GM21723 (cell line): ENCODE measurements around the gene AGTR1.

ENCODE experiments used
- ATAC-seq: cut with Tn5 transposase; IDR thresholded peaks from one replicate; pipeline ENCODE4 v1.9.1; 2021; ENCODE audit warnings: mild to moderate bottlenecking, moderate library complexity; ENCODE audit not compliant: unreplicated experiment

The AGTR1 gene

DNA sequence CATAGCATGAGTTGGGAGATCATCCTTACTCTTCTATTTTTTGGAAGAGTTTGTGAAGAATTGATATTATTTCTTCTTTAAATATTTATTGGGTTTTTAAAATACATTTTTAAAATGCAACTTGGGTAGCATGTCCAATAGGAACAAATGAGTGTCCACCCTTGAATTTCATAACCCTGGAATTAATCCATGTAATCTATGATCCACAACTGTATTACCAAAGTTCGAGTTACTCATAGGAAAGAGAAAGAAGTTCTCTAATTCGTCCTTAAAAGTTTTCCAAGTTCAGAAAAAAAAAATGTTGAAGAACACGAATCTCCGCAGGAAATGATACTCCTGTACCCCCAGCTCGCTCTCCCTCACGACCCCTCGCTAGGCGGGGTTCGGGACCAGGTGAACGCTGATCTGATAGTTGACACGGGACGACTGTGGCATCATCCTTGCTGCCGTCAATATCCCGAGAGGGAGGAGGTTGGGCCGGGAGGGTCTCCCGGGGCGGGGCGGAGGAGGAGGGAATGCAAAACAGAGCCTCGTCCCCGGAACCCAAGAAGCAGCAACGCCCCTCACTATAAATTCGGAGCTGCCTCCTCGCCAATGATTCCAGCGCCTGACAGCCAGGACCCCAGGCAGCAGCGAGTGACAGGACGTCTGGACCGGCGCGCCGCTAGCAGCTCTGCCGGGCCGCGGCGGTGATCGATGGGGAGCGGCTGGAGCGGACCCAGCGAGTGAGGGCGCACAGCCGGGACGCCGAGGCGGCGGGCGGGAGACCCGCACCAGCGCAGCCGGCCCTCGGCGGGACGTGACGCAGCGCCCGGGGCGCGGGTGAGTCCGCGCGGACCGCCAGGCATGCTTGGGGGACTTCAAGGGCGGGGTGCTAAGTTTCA lies at the start of gene AGTR1:
Gene AGTR1, plus strand, starts transcription at position 598 of the 884 bp plus-strand sequence. CDS start 43,133 bp downstream, outside the sequence.
- no peak for ATAC-seq

DNA sequence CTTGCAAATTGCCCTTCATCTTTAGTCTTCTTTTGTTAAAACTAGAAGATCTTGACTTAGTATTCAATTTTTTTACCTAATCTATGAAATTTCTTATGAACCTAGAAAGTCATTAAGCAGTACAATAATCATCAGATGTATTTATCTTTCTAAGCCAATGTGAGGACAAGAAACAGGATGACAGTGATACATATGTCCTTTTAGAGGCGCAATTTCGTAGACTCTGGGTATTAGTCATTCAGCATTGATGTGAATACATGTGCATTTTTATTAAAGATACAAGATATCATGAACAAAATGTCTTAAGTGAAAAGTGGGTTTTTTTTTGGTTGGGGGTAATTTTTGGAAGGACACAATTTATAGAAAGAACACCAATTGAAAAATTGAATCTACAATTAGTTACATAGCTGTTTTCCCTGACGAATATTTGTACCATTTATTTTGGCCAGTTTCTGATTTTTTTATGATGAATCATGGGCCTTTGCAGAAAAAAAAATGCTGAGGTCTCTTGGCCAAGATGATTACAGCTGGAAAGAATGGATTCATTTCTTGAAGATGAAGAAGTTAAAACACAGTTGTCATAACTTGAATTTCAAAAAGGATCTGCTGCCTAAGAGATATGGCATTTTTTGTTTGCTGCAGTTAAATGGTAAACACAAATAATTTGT lies 48.9 kb upstream of the AGTR1 start:
- no peak for ATAC-seq

DNA sequence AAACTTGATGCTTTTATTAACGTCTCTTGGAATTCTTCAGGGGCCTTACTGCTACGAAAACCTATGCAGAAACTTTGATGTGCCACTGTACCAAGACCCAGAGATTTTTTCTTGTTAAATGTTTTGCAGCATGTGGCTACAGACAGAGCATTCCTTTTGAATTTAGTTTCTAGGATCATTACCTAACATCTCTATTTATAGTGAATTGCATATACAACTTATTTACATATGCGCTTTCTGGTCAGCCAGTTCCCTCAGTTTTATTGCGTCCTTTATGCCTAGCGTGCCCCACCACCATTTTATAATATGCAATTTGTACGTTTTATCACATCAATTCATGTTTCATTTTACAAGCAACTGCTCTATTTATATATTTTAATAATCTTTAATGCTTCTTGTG lies 46.2 kb upstream of the AGTR1 start:
- ATAC-seq = no peak

DNA sequence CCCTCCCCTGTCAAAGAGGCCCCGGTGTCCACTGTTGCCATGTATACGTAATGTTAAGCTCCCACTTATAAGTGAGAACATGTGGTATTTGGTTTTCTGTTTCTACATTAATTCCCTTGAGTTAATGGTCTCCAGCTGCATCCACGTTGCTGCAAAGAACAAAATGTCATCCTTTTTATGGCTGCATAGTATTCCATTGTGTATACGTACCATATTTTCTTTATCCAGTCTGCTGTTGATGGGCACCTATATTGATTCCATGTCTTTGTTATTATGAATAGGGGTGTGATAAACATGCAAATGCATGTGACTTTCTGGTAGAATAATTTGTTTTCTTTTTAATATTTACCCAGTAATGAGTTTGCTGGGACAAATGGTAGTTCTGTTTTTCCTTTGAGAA lies 43.3 kb upstream of the AGTR1 start:
- no peak for ATAC-seq

DNA sequence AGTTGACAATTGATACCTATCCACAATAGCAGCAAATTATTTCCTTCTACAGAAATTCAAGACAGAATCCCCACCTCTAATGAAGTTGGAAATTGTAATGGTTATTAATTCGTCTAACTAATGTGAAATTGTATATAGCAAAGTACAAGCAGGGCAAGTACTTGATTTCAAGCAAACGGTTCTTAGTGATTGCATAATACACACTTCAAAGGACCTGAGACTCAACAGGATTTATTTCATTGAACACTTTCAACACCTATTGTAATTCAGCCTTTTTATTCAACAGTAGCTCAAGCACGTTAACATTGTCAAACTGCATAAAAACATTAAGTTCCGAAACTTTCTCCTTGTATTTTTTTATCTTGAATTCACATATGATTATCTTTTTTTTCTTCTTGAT lies 40.2 kb upstream of the AGTR1 start:
- ATAC-seq = no peak

DNA sequence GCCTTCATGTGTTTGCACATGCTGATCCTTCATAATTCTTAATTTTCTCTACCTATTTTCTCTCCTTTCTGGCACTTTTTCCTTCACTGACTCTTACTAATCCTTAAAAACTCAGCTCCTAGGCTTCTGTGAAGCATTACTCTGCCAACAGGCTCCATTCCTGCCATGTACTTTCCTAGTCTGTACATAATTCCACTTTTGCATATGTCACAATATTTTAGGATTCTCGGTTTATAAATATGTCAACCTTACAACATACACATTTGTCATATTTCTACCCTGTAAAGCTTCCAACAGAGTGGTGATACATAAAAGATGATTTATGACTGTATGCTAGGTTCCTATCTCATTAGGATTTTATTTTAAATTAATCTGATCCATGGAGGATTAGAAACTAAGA lies 38.2 kb upstream of the AGTR1 start:
- no peak for ATAC-seq

DNA sequence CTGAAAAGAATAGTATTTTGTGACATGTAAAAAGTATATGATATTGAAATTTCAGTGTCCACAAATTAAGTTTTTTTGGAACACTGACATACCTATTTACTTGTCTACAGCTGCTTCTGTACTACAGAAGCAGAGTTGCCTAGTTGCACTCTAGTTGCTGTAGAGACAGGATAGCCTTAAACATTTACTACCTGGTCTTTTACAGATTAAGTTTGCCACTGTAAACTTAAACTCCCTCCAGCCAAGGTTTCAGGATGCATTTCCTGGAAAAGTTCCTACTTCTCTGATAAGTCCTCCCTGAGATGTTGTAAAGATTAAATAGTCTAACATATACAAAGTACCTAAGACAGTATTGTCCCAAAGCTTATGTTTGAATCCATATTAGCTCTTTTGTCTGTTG lies 17.4 kb upstream of the AGTR1 start:
- no peak for ATAC-seq

DNA sequence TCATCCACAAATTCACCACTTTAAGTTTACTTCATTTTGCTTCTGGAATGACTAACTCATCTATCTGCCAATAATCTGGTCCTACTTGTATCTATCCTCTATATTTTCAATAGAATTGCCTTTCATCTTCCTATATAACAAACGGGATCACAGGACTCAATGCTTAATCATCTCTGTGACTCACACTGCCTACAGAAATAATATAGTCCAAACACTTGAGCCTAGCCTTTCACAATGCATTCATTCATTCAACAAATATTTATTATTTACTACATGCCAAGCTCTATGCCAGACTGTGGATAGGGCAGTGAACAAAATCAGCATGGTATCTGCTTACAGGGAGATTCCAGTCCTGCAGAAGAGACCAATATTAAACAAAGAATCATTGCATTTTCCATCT lies 16.6 kb upstream of the AGTR1 start:
- ATAC-seq = no peak

DNA sequence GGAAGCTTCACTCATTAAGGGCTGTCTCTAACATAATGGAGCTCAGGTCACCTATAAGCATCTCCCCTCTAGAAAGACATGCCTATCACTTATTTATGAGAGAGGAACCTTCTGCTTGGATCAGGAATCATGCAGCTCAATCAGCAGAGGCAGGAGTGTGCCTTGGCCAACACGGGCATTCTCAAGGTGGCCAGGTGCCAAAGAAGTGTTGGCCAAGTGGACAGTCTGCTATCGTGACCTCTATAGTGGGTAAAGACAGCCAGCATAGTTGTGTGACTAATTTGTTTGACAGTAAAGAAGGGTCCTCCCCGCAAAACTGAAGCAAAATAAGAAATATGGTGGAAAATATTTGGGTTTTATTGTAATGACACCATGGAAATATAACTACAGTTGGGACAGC lies 14.7 kb upstream of the AGTR1 start:
- no peak for ATAC-seq

DNA sequence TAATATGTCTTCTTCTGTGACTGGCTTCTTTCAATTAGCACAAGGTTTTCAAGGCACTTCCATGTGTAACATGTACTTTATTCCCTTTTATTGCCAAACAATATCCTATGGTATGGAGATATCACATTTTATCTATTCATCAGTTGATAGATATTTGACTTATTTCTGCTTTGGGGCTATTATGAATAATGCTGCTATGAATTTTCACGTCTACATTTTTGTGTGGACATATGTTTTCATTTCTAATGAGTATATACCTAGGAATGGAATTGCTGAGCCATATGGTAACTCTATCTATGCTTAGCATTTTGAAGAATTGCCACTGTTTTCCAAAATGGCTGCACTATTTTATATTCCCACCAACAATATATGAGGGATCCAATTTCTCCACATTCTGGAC lies 3.6 kb upstream of the AGTR1 start:
- ATAC-seq = no peak

DNA sequence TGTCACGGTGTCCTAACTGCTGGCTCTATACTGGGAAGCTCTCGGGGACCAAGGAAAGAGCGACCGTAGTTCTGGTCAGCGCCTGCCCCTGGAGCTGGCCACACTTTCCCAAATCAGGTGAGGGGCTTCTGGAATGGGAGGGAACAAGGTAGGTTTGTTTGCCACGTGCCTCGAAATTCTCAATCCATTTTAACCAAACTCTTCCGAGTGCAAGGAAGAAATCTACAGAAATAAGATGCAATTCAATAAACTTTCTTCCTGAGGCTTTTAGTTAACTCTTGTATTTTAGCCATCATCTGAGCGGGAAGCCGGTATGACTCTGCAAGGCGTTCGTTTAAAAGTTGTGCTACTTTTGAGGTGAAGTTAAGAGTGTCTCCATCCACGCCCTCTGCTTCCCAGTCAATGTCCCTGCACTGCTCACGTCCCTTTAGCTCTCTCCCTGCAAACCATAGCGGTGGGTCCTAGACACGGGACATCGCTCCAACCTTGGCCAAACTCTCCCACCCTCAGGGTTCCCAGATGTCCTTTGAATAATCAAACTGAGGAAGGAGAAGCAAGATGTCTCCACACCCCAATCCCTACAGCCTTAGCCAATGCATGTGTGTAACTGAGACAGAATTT lies 597 bp downstream of the AGTR1 start:
- ATAC-seq = no peak

DNA sequence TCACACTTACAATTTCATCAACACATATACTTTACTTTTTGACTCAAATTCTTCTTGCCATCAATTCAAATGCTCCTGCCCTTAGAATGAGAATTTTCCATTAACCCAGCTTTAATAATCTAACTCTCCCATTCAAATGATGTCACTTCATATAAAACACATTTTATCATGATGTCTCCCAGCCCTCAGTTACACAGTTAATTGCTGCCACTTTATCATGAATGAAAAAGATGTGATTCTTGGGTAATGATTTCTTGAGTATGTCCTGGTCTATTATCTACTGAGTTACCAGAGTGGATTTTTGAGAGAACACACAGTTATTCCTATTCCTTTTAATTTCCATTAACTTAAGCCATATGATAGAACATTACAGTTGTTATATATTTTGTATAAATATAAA lies 7.6 kb downstream of the AGTR1 start:
- no peak for ATAC-seq

DNA sequence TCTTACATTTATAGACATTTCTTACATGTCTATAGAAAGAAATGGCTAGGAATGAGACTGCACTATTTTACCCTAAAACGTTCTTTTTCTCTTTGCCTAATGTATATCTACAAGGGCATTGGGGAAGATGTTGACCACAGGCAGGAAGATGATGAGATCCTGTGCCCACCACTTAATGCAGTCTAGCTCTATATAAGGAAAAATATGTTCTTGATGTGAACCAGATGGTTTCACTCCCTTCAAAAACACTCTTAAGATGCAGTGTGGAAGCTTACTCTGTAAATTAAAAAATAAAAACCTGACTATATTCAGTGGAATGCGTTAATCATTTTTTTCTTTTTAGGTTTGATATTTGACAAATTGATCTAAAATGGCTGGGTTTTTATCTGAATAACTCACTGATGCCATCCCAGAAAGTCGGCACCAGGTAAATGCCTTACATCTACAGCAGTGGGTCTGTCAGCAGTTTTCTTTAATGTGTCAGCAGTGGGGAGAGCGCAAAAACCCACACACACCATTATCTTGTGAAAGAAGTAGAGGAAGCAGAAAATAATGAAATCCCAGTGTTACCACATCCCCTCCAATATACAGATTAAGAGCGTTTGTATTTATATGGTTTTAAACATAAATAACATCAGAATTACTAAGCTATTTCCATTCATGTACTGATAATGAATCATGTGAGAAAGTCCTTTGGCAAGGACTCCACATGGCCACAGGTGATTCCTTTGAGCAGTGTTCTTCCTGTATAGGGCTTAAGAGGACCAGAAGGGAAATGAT lies 10.1 kb downstream of the AGTR1 start:
- no peak for ATAC-seq

DNA sequence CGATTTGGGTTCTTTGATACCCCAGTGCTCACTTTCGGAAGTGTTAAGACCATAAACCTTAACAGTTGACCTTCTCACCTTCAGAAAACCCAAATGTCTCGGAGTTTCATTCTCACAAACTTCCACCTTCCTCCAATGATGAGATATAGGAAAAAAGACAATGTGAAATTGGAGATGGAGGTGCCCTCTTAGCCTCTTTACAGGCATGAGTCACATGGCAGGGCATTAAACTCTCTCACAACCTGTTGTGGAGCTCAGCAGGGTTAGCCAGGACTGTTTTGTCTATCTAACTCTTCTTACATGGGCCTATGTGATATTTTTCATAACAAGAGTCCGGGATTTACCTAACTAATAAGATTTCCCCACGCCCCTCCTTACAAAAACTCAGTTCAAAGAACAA lies 10.7 kb downstream of the AGTR1 start:
- no peak for ATAC-seq

DNA sequence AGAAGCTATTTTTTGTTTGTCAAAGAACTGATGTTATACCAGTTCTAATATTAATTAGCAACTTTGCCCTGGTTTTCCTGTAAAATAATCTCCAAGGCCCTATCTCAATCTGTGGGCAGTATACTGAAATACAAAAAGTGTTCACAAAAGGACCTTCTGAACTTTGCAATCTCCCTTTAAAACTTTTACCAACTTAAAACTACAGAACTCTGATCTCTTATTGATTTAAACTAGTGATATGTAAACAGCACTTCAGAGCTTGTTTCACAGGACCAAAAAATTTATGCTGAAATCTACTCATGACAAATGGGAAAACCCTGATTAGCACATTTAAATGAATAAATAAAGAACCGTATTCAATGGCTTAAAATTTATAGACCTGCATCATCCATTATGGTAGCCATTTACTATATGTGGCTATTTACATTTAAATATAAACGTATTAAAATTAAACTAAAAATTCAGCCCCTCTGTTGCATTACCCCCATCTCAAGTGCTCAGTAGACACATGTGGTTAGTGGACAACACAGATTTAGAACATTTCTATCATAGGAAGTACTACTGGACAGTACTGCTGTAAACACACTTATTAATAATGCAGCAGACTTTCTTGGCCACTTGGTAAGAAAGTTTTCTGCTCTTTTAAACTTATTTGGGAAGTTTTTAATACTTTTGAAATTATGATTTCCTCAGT lies 12.0 kb downstream of the AGTR1 start:
- ATAC-seq = no peak

DNA sequence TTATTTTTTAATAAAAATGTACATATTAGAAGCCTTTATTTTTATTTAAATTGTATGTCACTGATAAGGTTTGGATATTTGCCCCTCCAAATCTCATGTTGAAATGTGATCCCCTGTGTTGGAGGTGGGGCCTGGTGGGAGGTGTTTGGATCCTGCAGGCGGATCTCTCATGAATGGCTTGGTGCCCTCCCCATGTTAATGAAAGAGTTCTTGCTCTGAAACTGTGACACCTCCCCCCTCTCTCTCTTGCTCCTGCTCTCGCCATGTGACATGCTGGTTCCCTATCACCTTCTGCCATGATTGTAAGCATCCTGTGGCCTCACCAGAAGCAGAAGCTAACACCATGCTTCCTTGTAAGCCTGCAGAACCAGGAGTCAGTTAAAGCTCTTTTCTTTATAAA lies 13.0 kb downstream of the AGTR1 start:
- ATAC-seq = no peak

DNA sequence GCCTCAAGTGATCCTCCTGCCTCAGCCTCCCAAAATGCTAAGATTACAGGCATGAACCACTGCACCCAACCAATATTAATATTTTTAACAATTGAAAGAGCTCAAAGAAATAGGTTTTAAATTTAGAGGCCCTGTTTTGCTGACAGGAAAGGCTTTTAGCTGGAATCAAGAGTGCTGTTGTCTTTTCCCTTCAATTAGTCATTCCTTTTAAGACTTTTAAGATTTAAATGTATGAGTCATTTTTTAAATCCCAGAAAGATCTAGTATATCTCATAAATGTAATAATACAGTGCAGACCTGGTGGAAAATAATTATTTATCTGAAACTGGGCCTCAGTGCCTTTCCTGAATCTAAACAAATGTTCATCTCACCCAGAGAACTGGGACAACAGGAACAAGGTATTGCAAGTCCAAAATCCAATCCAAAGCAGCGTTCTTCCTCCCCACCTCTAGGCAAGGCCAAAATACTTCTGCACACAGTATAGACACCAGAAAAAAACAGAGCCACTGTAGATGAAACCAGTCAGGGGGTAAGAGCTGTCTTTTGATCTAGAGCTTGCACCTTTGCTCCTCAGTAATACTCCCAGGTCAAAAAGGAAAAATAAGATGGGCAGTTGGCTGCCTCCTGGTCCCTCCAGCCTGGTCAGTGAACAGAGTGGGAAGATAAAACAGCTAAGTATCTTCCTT lies 14.4 kb downstream of the AGTR1 start:
- no peak for ATAC-seq

DNA sequence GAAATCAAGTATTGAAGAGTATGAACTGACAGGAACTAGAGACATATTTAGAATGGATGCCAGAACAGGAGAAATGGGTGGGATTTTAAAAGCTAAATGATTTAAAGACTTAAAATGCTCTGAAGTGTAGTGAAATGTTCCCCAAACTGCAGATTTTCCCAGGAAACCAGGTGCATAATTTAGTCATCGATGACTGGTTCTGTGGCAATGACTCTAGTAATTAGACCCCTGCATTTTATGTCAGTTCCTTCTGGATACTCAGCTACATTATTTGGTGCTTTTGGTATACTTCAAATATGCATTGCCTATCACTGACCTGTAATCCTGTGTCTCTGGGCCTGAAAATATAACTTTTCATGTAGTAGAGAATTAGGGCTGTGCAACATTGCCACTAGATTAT lies 16.8 kb downstream of the AGTR1 start:
- no peak for ATAC-seq

DNA sequence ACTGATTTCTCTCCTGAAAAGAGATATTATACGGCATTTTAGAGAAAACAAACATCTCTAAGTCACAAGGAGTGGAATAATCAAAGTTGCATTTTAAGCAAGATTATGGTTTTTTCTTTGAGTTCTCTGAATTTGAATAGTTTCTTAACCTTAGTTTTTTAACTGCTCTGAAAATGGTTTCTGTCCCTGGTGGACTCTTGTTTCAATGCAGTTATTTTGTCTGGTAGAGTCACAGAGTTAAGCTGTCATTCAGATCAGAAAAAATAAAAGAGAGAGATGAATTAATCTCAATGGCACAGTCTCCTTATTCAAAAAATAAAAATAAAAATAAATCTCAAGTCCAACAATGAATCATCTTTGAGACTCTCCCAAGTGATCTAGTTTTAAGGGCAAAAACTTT lies 19.0 kb downstream of the AGTR1 start:
- ATAC-seq = no peak
